HFFc6 (cell line): ENCODE data around the gene CTU2. TPM values are rescaled to one million over a fixed set of nuclear protein-coding genes. Genes with fewer than 3 reads are reported as not detected.

Experiments used
- DNase-seq: peaks from one replicate; pipeline ENCODE4 v3.0.0-alpha.2; 2018
- H3K27ac Mint-ChIP-seq: 2 replicates; pipeline ENCODE4 v1.8.0; 2020; ENCODE audit warnings: mild to moderate bottlenecking, mixed read lengths
- H3K27me3 Mint-ChIP-seq: 2 replicates; pipeline ENCODE4 v1.8.0; 2021; ENCODE audit warnings: mild to moderate bottlenecking, moderate library complexity, mixed read lengths; ENCODE audit not compliant: insufficient read depth
- H3K36me3 Mint-ChIP-seq: 2 replicates; pipeline ENCODE4 v1.8.0; 2021; ENCODE audit warnings: low read depth, mixed read lengths
- H3K4me1 Mint-ChIP-seq: 2 replicates; pipeline ENCODE4 v1.8.0; 2020; ENCODE audit warnings: low read depth, mixed read lengths
- H3K4me3 Mint-ChIP-seq: 2 replicates; pipeline ENCODE4 v1.8.0; 2020; ENCODE audit warnings: mild to moderate bottlenecking, moderate library complexity, mixed read lengths
- H3K9me3 Mint-ChIP-seq: 2 replicates; pipeline ENCODE4 v1.8.0; 2020; ENCODE audit warnings: mild to moderate bottlenecking, mixed read lengths
- CTCF ChIP-seq: fragments of 200-600 bp; sonication (generic); IDR thresholded peaks from 2 replicates; pipeline ENCODE4 v1.5.0; 2021; ENCODE audit warnings: antibody characterized with exemption, mild to moderate bottlenecking
- total RNA-seq, 6 experiments: library from RNA; stranded (reverse); fragmentation: NEBNext Ultra II Directional; extraction: Animal tissue kit (Norgen Biotek cat#: 25700); gene quantifications; 2 replicates in 1 of 6; 3 replicates in 5 of 6; pipeline ENCODE4 v1.2.3, GENCODE V29; 2021

Gene CTU2
- total RNA-seq, 6 experiments from 2014 or later: 26.2 to 37.0 (median 33.2) TPM

- Mint-ChIP-seq H3K27me3 (no peaks in the 10 kb centered on the region; the same call in 1 of the 2 replicates), H3K4me1 (peaks cover 12% of the 10 kb centered on the region)
- no peak for TF ChIP-seq CTCF
Measured at GRCh38 chr16:88700322-88700635, 6.0 kb upstream of the CTU2 start.

GRCh38 chr16:88700636-88701482 lies 5.4 kb upstream of the CTU2 start:
- H3K9me3 Mint-ChIP-seq: no peaks in the 10 kb centered on the region
- H3K36me3 Mint-ChIP-seq: no peaks in the 10 kb centered on the region
- peak; percentile 80 for DNase-seq
- peaks cover 14% of the 10 kb centered on the region for H3K4me1 Mint-ChIP-seq
- H3K27me3 Mint-ChIP-seq: no peaks in the 10 kb centered on the region; the same call in 1 of the 2 replicates
- TF ChIP-seq CTCF: no peak
- no peak overlapping the region; the same call in 1 of the 2 replicates for H3K4me3 Mint-ChIP-seq
- peak overlapping the region; percentile 38; the same call in 1 of the 2 replicates for H3K27ac Mint-ChIP-seq

More at GRCh38 chr16:88700322-88700635, 6.0 kb upstream of the CTU2 start:
- Mint-ChIP-seq H3K36me3 (no peaks in the 10 kb centered on the region), H3K27ac (peak overlapping the region; percentile 21; the same call in 1 of the 2 replicates), H3K4me3 (no peak overlapping the region), H3K9me3 (no peaks in the 10 kb centered on the region)
- no peak for DNase-seq

GRCh38 chr16:88701581-88702370 lies 4.5 kb upstream of the CTU2 start:
- Mint-ChIP-seq H3K9me3 (no peaks in the 10 kb centered on the region), H3K4me3 (no peak overlapping the region), H3K36me3 (no peaks in the 10 kb centered on the region), H3K27me3 (no peaks in the 10 kb centered on the region; the same call in 1 of the 2 replicates), H3K27ac (no peak overlapping the region), H3K4me1 (peaks cover 14% of the 10 kb centered on the region)
- TF ChIP-seq CTCF: no peak
- DNase-seq: no peak

DNA sequence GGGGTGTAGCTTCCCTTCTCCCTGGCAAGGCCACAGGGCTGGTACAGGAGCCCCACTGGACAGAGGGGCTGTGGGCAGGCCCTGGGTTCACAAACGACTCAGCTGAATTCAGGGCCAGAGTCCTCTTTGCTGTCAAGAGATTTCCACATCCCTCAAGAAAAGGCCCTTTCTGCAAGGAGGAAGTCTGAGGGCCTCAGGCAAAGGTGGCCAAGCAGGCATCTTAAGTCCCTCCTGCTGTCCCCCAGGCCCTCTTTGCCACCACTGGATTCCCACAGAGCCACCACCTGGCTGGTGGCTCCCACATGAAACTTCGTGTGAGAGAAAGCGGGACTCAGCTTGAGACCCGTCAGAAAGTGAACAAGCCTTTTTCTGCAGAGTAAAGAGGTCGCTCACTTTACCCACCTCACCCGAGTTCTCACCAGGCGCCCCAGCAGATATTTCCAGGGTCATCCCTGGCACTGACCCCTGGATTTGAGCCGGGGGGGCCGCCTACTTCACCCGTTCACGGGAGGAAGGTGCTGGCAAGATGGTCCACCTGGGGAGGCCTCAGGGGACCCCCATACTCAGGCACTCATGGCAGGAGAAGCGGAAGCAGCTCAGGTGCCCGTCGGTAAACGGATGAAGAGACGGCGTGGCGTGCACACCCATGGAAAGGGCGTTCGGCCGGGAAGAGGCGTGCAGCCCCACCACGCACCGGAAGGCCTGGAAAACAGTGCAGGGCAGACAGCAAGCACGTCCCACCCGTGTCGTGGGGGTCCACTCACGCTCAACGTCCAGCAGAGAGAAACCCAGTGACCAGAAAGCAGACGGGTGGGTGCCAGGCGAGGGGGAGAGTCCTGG lies 3.7 kb upstream of the CTU2 start:
- TF ChIP-seq CTCF: no peak
- H3K27ac Mint-ChIP-seq: no peak overlapping the region
- no peaks in the 10 kb centered on the region for H3K9me3 Mint-ChIP-seq
- H3K36me3 Mint-ChIP-seq: no peaks in the 10 kb centered on the region
- DNase-seq: no peak
- no peaks in the 10 kb centered on the region; the same call in 1 of the 2 replicates for H3K27me3 Mint-ChIP-seq
- no peak overlapping the region for H3K4me3 Mint-ChIP-seq
- peaks cover 22% of the 10 kb centered on the region for H3K4me1 Mint-ChIP-seq
